Gastrocnemius medialis (tissue), 4 donors: Measurements from ENCODE around the gene SORBS2. TPM values are rescaled to one million over a fixed set of nuclear protein-coding genes. Genes with fewer than 3 reads are reported as not detected.

Experiments
- ATAC-seq, 2 donors: fragments of 150-250 bp; one replicate each; pipeline ENCODE4 v1.9.1; 2016
- DNase-seq, 2 donors: peaks; one replicate each; pipeline ENCODE4 v3.0.0-alpha.2; 2019
- H3K27ac ChIP-seq, 4 donors: fragments of 200-600 bp; sonication (generic); 1 replicate in 1 of 4; 2 replicates in 3 of 4; pipeline ENCODE4 v1.5.1; 2016 to 2018; ENCODE audit warnings: mild to moderate bottlenecking in 2 of 4, moderate library complexity in 1 of 4
- H3K27me3 ChIP-seq, 3 donors: fragments of 200-600 bp; sonication (generic) in 2 of 3; 1 replicate in 1 of 3; 2 replicates in 2 of 3; pipeline versions ENCODE4 v1.5.1 to v1.6.0; 2016 to 2019; ENCODE audit warnings: mild to moderate bottlenecking in 1 of 3, moderate library complexity in 1 of 3
- H3K36me3 ChIP-seq, 2 donors: fragments of 200-600 bp; sonication (generic) in 1 of 2; one replicate each; pipeline ENCODE4 v1.5.1; 2017 to 2018
- H3K4me1 ChIP-seq, 2 donors: fragments of 200-600 bp; sonication (generic) in 1 of 2; one replicate each; pipeline ENCODE4 v1.5.1; 2016 to 2017; ENCODE audit warnings: mild to moderate bottlenecking in 2 of 2
- H3K4me3 ChIP-seq, 4 donors: fragments of 200-600 bp; sonication (generic) in 3 of 4; 1 replicate in 1 of 4; 2 replicates in 3 of 4; pipeline ENCODE4 v1.5.1; 2016 to 2019; ENCODE audit warnings: mild to moderate bottlenecking in 2 of 4
- H3K9me3 ChIP-seq, 3 donors: fragments of 200-600 bp; sonication (generic) in 2 of 3; 1 replicate in 1 of 3; 2 replicates in 2 of 3; pipeline ENCODE4 v1.5.1; 2016 to 2019
- CTCF ChIP-seq, 5 experiments: fragments of 450-650 bp in 3 of 5; fragments of 200-600 bp in 2 of 5; sonication (generic) in 2 of 5; IDR thresholded peaks in 4 of 5; conservative IDR thresholded peaks in 1 of 5; 1 replicate in 4 of 5; 2 replicates in 1 of 5; pipeline ENCODE4 v1.5.1; 2016 to 2019; ENCODE audit warnings: antibody characterized with exemption in 5 of 5, mild to moderate bottlenecking in 3 of 5, moderate library complexity in 3 of 5
- POLR2A ChIP-seq, 2 donors: fragments of 450-650 bp; IDR thresholded peaks; one replicate each; pipeline ENCODE4 v1.6.1; 2017; ENCODE audit warnings: antibody characterized with exemption in 2 of 2, mild to moderate bottlenecking in 2 of 2, moderate library complexity in 2 of 2
- in situ Hi-C, 4 donors: fragments of 200-750 bp; cut with MboI; loops; one replicate each; pipeline versions ENCODE4 v1.15.0 to v1.8.0; 2017; ENCODE audit warnings: low sequenced_read_pairs in 4 of 4
- intact Hi-C: fragments of 100-400 bp; cut with DNase I; formaldehyde crosslinking; loops from one replicate; pipeline ENCODE4 v1.15.1; 2023; ENCODE audit warnings: low total_unique reads
- total RNA-seq, 4 donors: library from RNA; depleted of rRNA; stranded (reverse); fragments of >200 nt; gene quantifications; one replicate each; pipeline versions ENCODE4 v1.1.0 to v1.2.3, GENCODE V29; 2016

SORBS2 gene
- total RNA-seq, 4 donors from 2014 or later: 15.3 to 64.5 (median 17.4) TPM

GRCh38 chr4:185782523-185782922 is 29.5 kb downstream of the SORBS2 start:
- Histone ChIP-seq H3K9me3 (no peaks in the 10 kb centered on the region), H3K4me1 (no peaks in the 10 kb centered on the region), H3K27me3 (no peaks in the 10 kb centered on the region), H3K27ac (no peak overlapping the region), H3K4me3 (no peak overlapping the region), H3K36me3 (no peaks in the 10 kb centered on the region)
- no peak for TF ChIP-seq POLR2A (IDR thresholded peaks at IDR 0.05)
- no peak for TF ChIP-seq CTCF (IDR thresholded peaks at IDR 0.05 in 4 of 5, conservative IDR thresholded peaks at IDR 0.05 in 1 of 5)
- intact Hi-C loops: no loop called here
- ATAC-seq: no peak
- in situ Hi-C loops: no loop called here
- DNase-seq: no peak

- Histone ChIP-seq H3K4me3 (no peak overlapping the region), H3K27ac (no peak overlapping the region), H3K4me1 (no peaks in the 10 kb centered on the region), H3K36me3 (no peaks in the 10 kb centered on the region), H3K27me3 (no peaks in the 10 kb centered on the region), H3K9me3 (no peaks in the 10 kb centered on the region)
- no peak for TF ChIP-seq CTCF (IDR thresholded peaks at IDR 0.05 in 4 of 5, conservative IDR thresholded peaks at IDR 0.05 in 1 of 5)
- no peak for TF ChIP-seq POLR2A (IDR thresholded peaks at IDR 0.05)
- no peak for ATAC-seq
- intact Hi-C loops: no loop called here
- no peak for DNase-seq
- in situ Hi-C loops: no loop called here
Observed at GRCh38 chr4:185781555-185782215, 30.3 kb downstream of the SORBS2 start.

GRCh38 chr4:185780472-185780871 is 31.5 kb downstream of the SORBS2 start:
- no peaks in the 10 kb centered on the region for H3K36me3 ChIP-seq
- H3K9me3 ChIP-seq: no peaks in the 10 kb centered on the region
- no peak for TF ChIP-seq POLR2A (IDR thresholded peaks at IDR 0.05)
- no peak for TF ChIP-seq CTCF (IDR thresholded peaks at IDR 0.05 in 4 of 5, conservative IDR thresholded peaks at IDR 0.05 in 1 of 5)
- no peak overlapping the region for H3K27ac ChIP-seq
- in situ Hi-C loops: no loop called here
- no peaks in the 10 kb centered on the region for H3K27me3 ChIP-seq
- no peak for ATAC-seq
- H3K4me3 ChIP-seq: no peak overlapping the region
- no peaks in the 10 kb centered on the region for H3K4me1 ChIP-seq
- intact Hi-C loops: no loop called here
- DNase-seq: no peak

GRCh38 chr4:185779517-185779916 is 32.5 kb downstream of the SORBS2 start:
- DNase-seq (no peak), ATAC-seq (no peak)
- no peaks in the 10 kb centered on the region for H3K9me3 ChIP-seq
- H3K36me3 ChIP-seq: no peaks in the 10 kb centered on the region
- intact Hi-C loops: no loop called here
- no peak for TF ChIP-seq CTCF (IDR thresholded peaks at IDR 0.05 in 4 of 5, conservative IDR thresholded peaks at IDR 0.05 in 1 of 5)
- no peak for TF ChIP-seq POLR2A (IDR thresholded peaks at IDR 0.05)
- H3K4me3 ChIP-seq: no peak overlapping the region
- H3K27me3 ChIP-seq: no peaks in the 10 kb centered on the region
- no peak overlapping the region for H3K27ac ChIP-seq
- no peaks in the 10 kb centered on the region for H3K4me1 ChIP-seq
- in situ Hi-C loops: no loop called here

GRCh38 chr4:185778307-185778706 is 33.7 kb downstream of the SORBS2 start:
- DNase-seq (no peak), ATAC-seq (no peak)
- in situ Hi-C loops: no loop called here
- no peaks in the 10 kb centered on the region for H3K9me3 ChIP-seq
- TF ChIP-seq CTCF (IDR thresholded peaks at IDR 0.05 in 4 of 5, conservative IDR thresholded peaks at IDR 0.05 in 1 of 5): no peak
- no peak for TF ChIP-seq POLR2A (IDR thresholded peaks at IDR 0.05)
- intact Hi-C loops: no loop called here
- H3K4me1 ChIP-seq: no peaks in the 10 kb centered on the region
- H3K4me3 ChIP-seq: no peak overlapping the region
- H3K36me3 ChIP-seq: no peaks in the 10 kb centered on the region
- H3K27ac ChIP-seq: no peak overlapping the region
- H3K27me3 ChIP-seq: no peaks in the 10 kb centered on the region
